SKM-1 (cell line): ENCODE data around the gene PATL2.
"Not testable (repeated sequence)": the region's sequence is repeated elsewhere in the genome, so short reads cannot be mapped to it uniquely, and the experiment has no call there.

Experiments
- DNase-seq: peaks from one replicate; lab custom pipeline; 2025; ENCODE audit not compliant: unreplicated experiment; lab: John Stamatoyannopoulos, UW

The PATL2 gene

DNA sequence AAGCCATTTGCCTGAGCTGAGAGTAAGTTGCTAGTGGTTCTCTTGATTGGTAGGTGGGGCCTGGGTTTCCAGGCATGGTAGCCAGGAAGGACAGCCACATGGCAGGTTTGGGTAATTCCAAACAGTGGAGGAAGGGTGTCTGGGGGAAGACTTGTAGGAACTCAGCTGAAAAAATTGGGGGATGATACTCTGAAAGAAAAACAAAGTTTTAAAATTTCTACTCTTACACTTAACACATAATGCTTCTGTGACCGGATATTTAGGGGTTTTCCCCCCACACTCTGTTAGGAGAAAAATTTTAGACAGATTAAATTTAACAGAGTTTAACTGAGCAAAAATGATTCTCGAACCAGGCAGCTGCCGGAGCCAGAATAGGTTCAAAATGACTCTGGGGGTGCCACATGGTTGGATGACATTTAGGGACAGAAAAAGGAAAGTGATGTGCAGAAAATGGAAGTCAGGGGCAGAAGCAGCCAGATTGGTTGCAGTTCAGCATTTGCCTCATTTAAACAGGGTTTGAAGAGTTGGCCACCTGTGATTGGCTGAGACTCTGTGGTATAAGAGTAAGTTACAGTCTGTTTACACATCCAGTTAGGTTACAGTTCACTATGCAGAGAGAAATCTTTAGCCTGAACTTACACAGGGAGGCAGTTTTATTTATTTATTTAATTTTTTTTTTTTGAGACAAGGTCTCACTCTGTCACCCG, 8.3 kb upstream of the PATL2 start:
- no peak for DNase-seq

DNA sequence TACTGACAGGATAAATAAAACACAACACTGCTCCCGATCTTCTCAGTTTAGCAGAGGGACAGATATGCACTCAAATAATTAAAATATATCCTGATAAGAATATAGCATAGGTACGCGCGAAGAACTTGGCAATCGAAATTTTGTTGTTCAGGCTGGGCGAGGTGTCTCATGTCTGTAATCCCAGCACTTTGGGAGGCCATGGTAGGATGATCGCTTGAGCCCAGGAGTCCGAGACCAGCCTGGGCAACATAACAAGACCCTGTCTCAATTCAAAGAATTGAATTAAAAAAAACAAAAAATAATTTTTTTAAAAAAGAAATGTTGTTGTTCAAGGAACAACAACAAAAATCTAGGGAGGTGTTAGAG, 7.8 kb upstream of the PATL2 start:
- no peak for DNase-seq

DNA sequence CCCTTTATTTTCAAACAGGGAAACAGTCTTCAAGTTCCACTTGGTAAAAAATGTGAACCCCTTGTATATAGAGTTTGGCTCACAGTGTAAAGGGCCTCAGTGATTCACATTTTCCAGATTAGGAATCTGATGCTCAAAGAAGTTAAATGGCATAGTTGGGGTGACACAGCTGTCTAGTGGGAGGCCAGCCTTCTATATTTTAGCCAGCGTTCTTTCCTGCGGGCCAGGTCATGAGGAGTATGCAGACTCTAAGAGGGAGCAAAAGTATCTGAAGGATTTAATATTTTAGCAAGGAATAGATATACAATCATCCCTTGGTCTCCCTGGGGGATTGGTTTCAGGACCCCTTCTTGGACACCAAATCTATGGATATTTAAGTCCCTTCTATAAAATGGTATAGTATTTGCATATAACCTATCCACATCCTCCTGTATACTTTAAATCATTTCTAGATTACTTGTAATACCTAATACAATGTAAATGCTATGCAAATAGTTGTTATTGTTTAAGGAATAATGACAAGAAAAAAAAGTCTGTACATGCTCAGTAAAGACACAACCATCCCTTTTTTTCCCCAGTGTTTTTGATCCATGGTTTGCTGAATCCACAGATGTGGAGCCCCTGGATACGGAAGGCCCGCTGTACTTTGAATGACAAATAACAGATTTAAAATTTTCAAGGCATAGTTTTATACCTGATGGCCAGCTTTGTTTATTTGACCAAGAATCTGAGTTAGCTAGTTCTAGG, 7.2 kb upstream of the PATL2 start:
- DNase-seq: no peak

DNA sequence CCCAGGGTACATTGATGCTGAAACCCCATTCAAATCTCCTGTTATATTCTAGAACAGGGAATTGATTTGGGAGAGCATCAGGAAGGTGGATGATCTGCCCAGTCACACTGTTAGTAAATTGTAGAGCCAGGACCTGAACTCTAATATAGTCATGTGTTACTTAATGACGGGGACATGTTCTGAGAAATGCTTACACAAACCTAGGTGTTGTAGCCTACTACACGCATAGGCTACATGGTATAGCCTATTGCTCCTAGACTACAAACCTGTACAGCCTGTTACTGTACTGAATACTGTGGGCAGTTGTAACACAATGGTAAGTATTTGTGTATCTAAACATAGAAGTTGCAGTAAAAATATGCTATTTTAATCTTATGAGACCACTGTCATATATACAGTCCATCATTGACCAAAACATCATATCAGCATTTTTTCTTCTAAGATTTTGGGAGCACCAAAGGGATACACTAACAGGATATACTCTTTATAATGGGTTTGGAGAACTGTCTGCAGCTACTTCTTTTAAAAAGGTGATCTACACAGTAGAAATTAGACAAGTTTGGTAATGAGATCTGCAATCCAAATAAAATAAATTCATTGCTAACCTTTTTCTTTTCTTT, 6.0 kb upstream of the PATL2 start:
- DNase-seq: no peak

DNA sequence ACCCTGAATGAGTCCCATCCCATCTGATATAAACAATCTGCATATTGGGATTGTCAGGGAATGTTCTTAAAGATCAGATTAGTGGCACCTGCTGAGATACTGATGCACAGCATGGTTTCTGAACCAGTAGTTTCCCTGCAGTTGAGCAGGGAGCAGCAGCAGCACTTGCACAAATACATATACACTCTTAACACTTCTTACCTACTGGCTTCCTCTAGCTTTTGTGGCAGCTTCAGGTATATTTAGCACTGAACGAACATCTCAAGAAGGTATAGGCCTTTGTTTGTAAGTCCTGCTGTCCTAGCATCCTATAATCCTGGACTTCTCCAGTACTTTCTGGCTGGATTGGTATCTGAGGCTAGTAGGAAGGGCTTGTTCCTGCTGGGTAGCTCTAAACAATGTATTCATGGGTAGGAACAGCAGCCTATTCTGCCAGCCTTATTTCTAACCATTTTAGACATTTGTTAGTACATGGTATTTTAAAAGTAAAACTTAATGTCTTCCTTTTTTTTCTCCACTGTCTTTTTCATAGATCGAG, 4.7 kb upstream of the PATL2 start:
- DNase-seq: no peak

DNA sequence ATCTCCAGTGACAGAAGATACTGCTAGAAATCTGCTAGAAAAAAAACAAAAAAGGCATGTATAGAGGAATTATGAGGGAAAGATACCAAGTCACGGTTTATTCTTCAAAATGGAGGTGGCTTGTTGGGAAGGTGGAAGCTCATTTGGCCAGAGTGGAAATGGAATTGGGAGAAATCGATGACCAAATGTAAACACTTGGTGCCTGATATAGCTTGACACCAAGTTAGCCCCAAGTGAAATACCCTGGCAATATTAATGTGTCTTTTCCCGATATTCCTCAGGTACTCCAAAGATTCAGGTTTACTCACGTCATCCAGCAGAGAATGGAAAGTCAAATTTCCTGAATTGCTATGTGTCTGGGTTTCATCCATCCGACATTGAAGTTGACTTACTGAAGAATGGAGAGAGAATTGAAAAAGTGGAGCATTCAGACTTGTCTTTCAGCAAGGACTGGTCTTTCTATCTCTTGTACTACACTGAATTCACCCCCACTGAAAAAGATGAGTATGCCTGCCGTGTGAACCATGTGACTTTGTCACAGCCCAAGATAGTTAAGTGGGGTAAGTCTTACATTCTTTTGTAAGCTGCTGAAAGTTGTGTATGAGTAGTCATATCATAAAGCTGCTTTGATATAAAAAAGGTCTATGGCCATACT, 4.1 kb upstream of the PATL2 start:
- no peak for DNase-seq

DNA sequence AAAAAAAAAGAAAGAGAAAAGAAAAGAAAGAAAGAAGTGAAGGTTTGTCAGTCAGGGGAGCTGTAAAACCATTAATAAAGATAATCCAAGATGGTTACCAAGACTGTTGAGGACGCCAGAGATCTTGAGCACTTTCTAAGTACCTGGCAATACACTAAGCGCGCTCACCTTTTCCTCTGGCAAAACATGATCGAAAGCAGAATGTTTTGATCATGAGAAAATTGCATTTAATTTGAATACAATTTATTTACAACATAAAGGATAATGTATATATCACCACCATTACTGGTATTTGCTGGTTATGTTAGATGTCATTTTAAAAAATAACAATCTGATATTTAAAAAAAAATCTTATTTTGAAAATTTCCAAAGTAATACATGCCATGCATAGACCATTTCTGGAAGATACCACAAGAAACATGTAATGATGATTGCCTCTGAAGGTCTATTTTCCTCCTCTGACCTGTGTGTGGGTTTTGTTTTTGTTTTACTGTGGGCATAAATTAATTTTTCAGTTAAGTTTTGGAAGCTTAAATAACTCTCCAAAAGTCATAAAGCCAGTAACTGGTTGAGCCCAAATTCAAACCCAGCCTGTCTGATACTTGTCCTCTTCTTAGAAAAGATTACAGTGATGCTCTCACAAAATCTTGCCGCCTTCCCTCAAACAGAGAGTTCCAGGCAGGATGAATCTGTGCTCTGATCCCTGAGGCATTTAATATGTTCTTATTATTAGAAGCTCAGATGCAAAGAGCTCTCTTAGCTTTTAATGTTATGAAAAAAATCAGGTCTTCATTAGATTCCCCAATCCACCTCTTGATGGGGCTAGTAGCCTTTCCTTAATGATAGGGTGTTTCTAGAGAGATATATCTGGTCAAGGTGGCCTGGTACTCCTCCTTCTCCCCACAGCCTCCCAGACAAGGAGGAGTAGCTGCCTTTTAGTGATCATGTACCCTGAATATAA, 2.2 kb upstream of the PATL2 start:
- DNase-seq: no peak

DNA sequence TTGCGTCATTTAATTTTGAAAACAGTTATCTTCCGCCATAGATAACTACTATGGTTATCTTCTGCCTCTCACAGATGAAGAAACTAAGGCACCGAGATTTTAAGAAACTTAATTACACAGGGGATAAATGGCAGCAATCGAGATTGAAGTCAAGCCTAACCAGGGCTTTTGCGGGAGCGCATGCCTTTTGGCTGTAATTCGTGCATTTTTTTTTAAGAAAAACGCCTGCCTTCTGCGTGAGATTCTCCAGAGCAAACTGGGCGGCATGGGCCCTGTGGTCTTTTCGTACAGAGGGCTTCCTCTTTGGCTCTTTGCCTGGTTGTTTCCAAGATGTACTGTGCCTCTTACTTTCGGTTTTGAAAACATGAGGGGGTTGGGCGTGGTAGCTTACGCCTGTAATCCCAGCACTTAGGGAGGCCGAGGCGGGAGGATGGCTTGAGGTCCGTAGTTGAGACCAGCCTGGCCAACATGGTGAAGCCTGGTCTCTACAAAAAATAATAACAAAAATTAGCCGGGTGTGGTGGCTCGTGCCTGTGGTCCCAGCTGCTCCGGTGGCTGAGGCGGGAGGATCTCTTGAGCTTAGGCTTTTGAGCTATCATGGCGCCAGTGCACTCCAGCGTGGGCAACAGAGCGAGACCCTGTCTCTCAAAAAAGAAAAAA, 1.4 kb upstream of the PATL2 start:
- peak; percentile 32 for DNase-seq

DNA sequence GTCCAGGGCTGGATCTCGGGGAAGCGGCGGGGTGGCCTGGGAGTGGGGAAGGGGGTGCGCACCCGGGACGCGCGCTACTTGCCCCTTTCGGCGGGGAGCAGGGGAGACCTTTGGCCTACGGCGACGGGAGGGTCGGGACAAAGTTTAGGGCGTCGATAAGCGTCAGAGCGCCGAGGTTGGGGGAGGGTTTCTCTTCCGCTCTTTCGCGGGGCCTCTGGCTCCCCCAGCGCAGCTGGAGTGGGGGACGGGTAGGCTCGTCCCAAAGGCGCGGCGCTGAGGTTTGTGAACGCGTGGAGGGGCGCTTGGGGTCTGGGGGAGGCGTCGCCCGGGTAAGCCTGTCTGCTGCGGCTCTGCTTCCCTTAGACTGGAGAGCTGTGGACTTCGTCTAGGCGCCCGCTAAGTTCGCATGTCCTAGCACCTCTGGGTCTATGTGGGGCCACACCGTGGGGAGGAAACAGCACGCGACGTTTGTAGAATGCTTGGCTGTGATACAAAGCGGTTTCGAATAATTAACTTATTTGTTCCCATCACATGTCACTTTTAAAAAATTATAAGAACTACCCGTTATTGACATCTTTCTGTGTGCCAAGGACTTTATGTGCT, 721 bp upstream of the PATL2 start:
- DNase-seq: no peak

DNA sequence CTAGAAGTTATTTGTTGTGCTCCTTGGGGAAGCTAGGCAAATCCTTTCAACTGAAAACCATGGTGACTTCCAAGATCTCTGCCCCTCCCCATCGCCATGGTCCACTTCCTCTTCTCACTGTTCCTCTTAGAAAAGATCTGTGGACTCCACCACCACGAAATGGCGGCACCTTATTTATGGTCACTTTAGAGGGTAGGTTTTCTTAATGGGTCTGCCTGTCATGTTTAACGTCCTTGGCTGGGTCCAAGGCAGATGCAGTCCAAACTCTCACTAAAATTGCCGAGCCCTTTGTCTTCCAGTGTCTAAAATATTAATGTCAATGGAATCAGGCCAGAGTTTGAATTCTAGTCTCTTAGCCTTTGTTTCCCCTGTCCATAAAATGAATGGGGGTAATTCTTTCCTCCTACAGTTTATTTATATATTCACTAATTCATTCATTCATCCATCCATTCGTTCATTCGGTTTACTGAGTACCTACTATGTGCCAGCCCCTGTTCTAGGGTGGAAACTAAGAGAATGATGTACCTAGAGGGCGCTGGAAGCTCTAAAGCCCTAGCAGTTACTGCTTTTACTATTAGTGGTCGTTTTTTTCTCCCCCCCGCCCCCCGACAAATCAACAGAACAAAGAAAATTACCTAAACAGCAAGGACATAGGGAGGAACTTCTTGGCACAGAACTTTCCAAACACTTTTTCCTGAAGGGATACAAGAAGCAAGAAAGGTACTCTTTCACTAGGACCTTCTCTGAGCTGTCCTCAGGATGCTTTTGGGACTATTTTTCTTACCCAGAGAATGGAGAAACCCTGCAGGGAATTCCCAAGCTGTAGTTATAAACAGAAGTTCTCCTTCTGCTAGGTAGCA, 657 bp downstream of the PATL2 start:
- peak; percentile 72 for DNase-seq

DNA sequence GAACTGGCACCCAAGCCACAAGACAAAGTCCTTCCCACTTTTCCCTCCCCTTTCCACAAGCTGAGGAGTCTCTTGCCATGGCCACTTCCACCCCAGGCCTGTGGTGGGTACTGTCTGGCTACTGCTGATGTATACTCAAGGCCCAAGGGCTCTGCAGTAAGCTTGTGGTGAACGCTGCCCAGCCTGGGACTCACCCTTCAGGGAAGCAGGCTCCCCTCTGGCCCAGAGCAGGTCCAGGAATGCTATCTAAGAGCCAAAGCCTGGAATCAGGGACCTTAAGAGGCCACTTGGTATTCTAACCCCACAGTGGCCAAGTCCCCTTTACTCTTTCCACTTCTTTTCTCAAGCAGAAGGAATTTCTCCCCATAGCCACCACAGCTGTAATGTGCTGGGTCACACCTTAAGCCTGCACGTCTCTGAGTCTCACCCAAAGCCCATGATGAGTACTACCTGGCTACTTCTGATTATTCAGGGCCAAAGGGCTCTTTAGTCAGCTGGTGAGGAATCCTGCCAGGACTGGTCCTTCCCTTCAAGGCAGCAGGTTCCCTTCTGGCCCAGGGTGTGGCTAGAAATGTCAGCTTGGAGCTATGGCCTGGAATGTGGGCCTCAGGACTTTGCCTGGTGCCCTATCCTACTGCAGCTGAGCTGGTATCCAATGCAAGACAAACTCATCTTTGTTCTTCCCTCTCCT, 4.0 kb downstream of the PATL2 start:
- no peak for DNase-seq

DNA sequence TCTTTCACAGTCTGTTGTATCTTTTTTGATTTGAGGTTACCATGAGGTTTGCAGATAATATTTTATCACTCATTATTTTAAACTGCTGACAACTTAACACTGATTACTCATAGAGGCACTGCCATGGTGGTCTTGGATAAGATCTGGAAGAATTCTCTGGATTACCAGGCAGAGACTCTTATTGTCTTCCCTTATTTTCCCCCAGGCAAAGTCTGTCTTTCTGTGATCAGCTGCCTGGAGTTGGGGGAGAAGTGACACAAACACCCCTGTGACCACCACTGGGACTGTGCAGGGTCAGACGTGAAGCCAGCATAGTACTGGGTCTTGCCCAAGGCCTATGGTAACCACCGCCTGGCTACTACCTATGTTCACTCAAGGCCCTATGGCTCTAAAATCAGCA, 4.7 kb downstream of the PATL2 start:
- no peak for DNase-seq

DNA sequence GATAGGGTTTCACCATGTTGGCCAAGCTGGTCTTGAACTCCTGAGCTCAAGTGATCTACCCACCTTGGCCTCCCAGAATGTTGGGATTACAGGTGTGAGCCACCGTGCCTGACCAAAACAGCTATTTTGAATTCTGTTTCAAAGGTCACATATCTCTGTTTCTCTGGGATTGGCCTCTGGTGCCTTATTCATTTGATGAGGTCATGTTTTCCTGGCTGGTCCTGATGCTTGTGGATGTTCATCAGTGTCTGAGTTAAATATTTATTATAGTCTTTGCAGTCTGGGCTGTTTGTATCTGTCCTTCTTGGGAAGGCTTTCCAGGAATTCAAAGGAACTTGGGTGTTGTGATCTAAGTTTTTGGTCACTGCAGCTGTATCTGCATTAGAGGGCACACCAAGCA, 5.1 kb downstream of the PATL2 start:
- no peak for DNase-seq

DNA sequence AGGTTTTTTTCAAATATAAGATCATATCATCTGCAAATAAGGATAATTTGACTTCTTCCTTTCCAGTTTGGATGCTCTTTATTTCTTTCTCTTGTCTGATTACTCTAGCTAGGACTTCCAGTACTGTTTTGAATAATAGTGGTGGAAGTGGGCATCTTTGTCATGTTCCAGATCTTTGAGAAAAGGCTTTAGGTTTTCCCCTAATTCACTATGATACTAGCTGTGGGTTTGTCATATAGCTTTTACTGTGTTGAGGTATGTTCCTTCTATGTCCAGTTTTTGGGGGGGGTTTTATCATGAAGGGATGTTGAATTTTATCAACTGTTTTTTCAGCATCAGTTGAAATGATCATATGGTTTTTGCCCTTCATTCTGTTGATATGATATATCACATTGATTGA, 10.4 kb downstream of the PATL2 start:
- not testable (repeated sequence) for DNase-seq

DNA sequence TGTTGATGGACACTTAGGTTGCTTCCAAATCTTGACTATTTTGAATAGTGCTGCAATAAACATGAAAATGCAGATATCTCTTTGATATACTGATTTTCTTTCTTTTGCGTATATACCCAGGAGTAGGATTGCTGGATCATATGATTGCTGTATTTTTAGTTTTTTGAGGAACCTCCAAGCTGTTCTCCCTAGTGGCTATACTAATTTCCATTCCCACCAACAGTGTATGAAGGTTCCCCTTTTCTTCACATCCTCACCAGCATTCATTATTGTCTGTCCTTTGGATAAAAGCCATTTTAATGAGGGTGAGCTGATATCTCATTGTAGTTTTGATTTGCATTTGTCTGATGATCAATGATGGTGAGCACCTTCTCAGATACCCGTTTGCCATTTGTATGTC, 12.5 kb downstream of the PATL2 start:
- DNase-seq: no peak

DNA sequence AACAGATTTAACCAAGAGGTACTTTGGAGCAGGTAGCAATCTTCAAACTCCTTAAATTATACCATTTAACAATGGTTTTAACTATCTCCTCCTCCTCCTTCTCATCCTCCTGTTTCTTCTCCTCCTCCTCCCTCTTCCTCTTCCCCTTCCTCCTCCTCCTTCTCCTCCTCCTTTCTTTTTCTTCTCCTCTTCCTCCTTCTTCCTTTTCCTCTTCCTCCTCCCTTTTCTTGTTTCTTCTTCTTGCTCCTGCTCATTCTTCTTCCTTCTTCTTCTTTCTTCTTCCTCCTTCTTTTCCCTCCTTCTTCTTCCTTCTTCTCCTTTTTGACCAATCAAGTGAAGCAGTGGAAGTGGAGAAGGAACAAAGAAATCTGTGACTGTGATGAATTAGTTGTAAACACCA, 14.1 kb downstream of the PATL2 start:
- no peak for DNase-seq

DNA sequence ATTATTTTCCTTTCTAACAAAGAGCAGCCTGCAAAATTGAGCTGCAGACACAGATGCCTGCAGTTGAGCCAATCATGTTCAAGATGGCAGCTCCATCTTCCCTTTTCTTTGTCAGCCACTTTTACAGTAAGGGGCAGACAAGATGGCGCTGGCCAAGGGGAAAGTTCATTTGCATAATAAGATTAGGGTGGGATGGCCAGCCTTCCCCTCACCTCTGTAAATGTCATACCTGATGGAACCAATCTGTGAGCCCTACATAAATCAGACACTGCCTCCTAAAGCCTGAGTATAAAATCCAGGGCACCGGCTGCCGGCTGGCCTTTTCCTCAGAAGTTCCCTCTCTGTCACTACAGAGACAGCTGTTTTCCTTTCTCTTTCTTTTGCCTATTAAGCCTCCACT, 15.8 kb downstream of the PATL2 start:
- DNase-seq: no peak

DNA sequence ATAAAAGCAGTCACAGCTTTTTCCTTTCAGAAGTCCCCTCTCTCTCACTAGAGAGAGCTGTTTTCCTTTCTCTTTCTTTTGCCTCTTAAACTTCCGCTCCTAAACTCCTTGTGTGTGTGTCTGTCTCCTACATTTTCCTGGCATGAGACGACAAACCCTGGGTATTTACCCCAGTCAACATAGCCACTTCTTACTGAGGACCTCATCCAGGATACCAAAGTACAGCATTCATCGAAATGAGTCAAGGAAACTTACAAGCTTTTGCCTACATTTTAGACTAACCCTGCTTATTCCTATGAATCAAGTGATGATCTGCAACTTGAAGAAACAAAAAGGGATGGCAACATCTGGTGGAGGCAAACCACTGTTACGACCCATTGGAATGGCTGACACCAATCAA, 16.7 kb downstream of the PATL2 start:
- DNase-seq: no peak
